H9 (cell line): ENCODE results near the gene AKT1. TPM values are rescaled to one million over a fixed set of nuclear protein-coding genes. Genes with fewer than 3 reads are reported as not detected.
A peak's percentile ranks its signal among the peaks of the same experiment; 100 is the strongest.

ENCODE experiments used
- DNase-seq: peaks from one replicate; pipeline ENCODE4 v3.0.0-alpha.2; 2017
- H2AFZ ChIP-seq: one replicate; pipeline ENCODE4 v1.6.1; 2013; ENCODE audit warnings: mild to moderate bottlenecking, low read length, control low read depth, moderate library complexity
- H2AK5ac ChIP-seq: 2 replicates; pipeline ENCODE4 v1.6.1; 2013; ENCODE audit warnings: low read length, control low read depth, mixed read lengths; ENCODE audit not compliant: insufficient read length
- H2BK120ac ChIP-seq: one replicate; pipeline ENCODE4 v1.6.1; 2013; ENCODE audit warnings: low read depth, mild to moderate bottlenecking, low read length, control low read depth, inconsistent platforms; ENCODE audit not compliant: poor library complexity, severe bottlenecking
- H2BK12ac ChIP-seq: 2 replicates; pipeline ENCODE4 v1.6.1; 2013; ENCODE audit warnings: low read length, control low read depth, mixed read lengths, low read depth; ENCODE audit not compliant: insufficient read length
- H2BK15ac ChIP-seq: 2 replicates; pipeline ENCODE4 v1.6.1; 2013; ENCODE audit warnings: low read depth, low read length, control low read depth
- H2BK20ac ChIP-seq: one replicate; pipeline ENCODE4 v1.6.1; 2013; ENCODE audit warnings: low read depth, mild to moderate bottlenecking, low read length, control low read depth, inconsistent platforms; ENCODE audit not compliant: poor library complexity, severe bottlenecking
- H2BK5ac ChIP-seq: 2 replicates; pipeline ENCODE4 v1.6.1; 2013; ENCODE audit warnings: low read length, control low read depth, mixed read lengths; ENCODE audit not compliant: insufficient read length
- H3K14ac ChIP-seq: 2 replicates; pipeline ENCODE4 v1.6.1; 2013; ENCODE audit warnings: low read length, control low read depth; ENCODE audit not compliant: insufficient read depth
- H3K18ac ChIP-seq: 2 replicates; pipeline ENCODE4 v1.6.1; 2013; ENCODE audit warnings: low read depth, mild to moderate bottlenecking, mixed read lengths, low read length, control low read depth; ENCODE audit not compliant: insufficient read length
- H3K23ac ChIP-seq: 2 replicates; pipeline ENCODE4 v1.6.1; 2013; ENCODE audit warnings: low read length, control low read depth, mixed read lengths, low read depth; ENCODE audit not compliant: insufficient read length
- H3K23me2 ChIP-seq: 2 replicates; pipeline ENCODE4 v1.6.1; 2013; ENCODE audit warnings: low read depth, mild to moderate bottlenecking, mixed read lengths, low read length, control low read depth; ENCODE audit not compliant: insufficient read length, poor library complexity, severe bottlenecking
- H3K27ac ChIP-seq: 2 replicates; pipeline ENCODE4 v1.5.1; 2013; ENCODE audit warnings: low read length, control low read depth, mixed read lengths, low read depth; ENCODE audit not compliant: insufficient read length
- H3K27me3 ChIP-seq: 2 replicates; pipeline ENCODE4 v1.6.1; 2013; ENCODE audit warnings: low read length, control low read depth, inconsistent platforms; ENCODE audit not compliant: insufficient read depth
- H3K4ac ChIP-seq: 2 replicates; pipeline ENCODE4 v1.6.1; 2013; ENCODE audit warnings: low read depth, mild to moderate bottlenecking, control low read depth, inconsistent platforms, low read length, moderate library complexity
- H3K4me1 ChIP-seq: 2 replicates; pipeline ENCODE4 v1.6.1; 2013; ENCODE audit warnings: low read length, control low read depth, inconsistent platforms; ENCODE audit not compliant: insufficient read depth
- H3K4me2 ChIP-seq: 2 replicates; pipeline ENCODE4 v1.6.1; 2013; ENCODE audit warnings: low read length, control low read depth, mixed read lengths; ENCODE audit not compliant: insufficient read length, insufficient read depth
- H3K56ac ChIP-seq: 2 replicates; pipeline ENCODE4 v1.6.1; 2013; ENCODE audit warnings: low read depth, mild to moderate bottlenecking, mixed read lengths, low read length, control low read depth; ENCODE audit not compliant: insufficient read length
- H3K79me1 ChIP-seq: 2 replicates; pipeline ENCODE4 v1.6.1; 2013; ENCODE audit warnings: low read depth, mild to moderate bottlenecking, moderate library complexity, low read length, control low read depth, inconsistent platforms; ENCODE audit not compliant: insufficient read depth, poor library complexity, severe bottlenecking
- H3K79me2 ChIP-seq: 2 replicates; pipeline ENCODE4 v1.6.1; 2013; ENCODE audit warnings: low read length, control low read depth, inconsistent platforms; ENCODE audit not compliant: insufficient read depth
- H3K9ac ChIP-seq: 2 replicates; pipeline ENCODE4 v1.6.1; 2013; ENCODE audit warnings: low read length, control low read depth, mixed read lengths; ENCODE audit not compliant: insufficient read length; ENCODE audit errors: extremely low read depth
- H3K9me3 ChIP-seq: one replicate; pipeline ENCODE4 v1.6.1; 2013; ENCODE audit warnings: low read depth, low read length, inconsistent platforms; ENCODE audit not compliant: control insufficient read depth
- H3T11ph ChIP-seq: one replicate; pipeline ENCODE4 v1.6.1; 2013; ENCODE audit warnings: mild to moderate bottlenecking, low read length, control low read depth, inconsistent platforms
- H4K20me1 ChIP-seq: one replicate; pipeline ENCODE4 v1.6.1; 2013; ENCODE audit not compliant: control insufficient read depth, insufficient read length, insufficient read depth
- H4K5ac ChIP-seq: 2 replicates; pipeline ENCODE4 v1.6.1; 2013; ENCODE audit warnings: low read depth, mild to moderate bottlenecking, mixed read lengths, low read length, control low read depth; ENCODE audit not compliant: insufficient read length
- H4K8ac ChIP-seq: replicated peaks from 2 replicates; pipeline ENCODE4 v1.6.1; 2013; ENCODE audit warnings: low read length, control low read depth, mixed read lengths, low read depth; ENCODE audit not compliant: insufficient read length
- H4K91ac ChIP-seq: 2 replicates; pipeline ENCODE4 v1.6.1; 2013; ENCODE audit warnings: low read depth, mild to moderate bottlenecking, moderate library complexity, mixed read lengths, low read length, control low read depth; ENCODE audit not compliant: insufficient read length
- H3K27ac Mint-ChIP-seq, 3 experiments: 2 replicates in 2 of 3; 3 replicates in 1 of 3; pipeline ENCODE4 v1.8.0; 2020 to 2021; ENCODE audit warnings: mixed read lengths in 3 of 3, mild to moderate bottlenecking in 1 of 3, moderate library complexity in 1 of 3
- H3K27me3 Mint-ChIP-seq: 2 replicates; pipeline ENCODE4 v1.8.0; 2021; ENCODE audit warnings: low read depth, mild to moderate bottlenecking, moderate library complexity, mixed read lengths
- H3K36me3 Mint-ChIP-seq, 3 experiments: 2 replicates in 2 of 3; 3 replicates in 1 of 3; pipeline ENCODE4 v1.8.0; 2020 to 2021; ENCODE audit warnings: low read depth in 3 of 3, mixed read lengths in 3 of 3; ENCODE audit not compliant: insufficient read depth in 1 of 3
- H3K4me1 Mint-ChIP-seq, 2 experiments: 2 replicates each; pipeline ENCODE4 v1.8.0; 2020; ENCODE audit warnings: mixed read lengths in 2 of 2
- H3K4me3 Mint-ChIP-seq, 2 experiments: 2 replicates in 1 of 2; 3 replicates in 1 of 2; pipeline ENCODE4 v1.8.0; 2020 to 2021; ENCODE audit warnings: mild to moderate bottlenecking in 2 of 2, mixed read lengths in 2 of 2, moderate library complexity in 1 of 2
- H3K9me3 Mint-ChIP-seq, 2 experiments: 2 replicates in 1 of 2; 3 replicates in 1 of 2; pipeline ENCODE4 v1.8.0; 2020; ENCODE audit warnings: mild to moderate bottlenecking in 2 of 2, mixed read lengths in 2 of 2, moderate library complexity in 1 of 2
- CTCF ChIP-seq: fragments of 200-600 bp; sonication (generic); conservative IDR thresholded peaks from 3 replicates; pipeline ENCODE4 v1.8.0; 2021; ENCODE audit warnings: antibody characterized with exemption, mild to moderate bottlenecking
- WGBS: extraction: QIAGEN DNeasy Blood & Tissue Kit; methylation state at CpG from one replicate; pipeline ENCODE4 v1.1.7; 2013; ENCODE audit warnings: missing lambda C conversion rate, low lambda C conversion rate, mixed read lengths; ENCODE audit not compliant: insufficient read length; ENCODE audit errors: extremely low coverage; 5-methylcytosine and 5-hydroxymethylcytosine counted together
- total RNA-seq: library from RNA; stranded (reverse); gene quantifications from 2 replicates; pipeline ENCODE4 v1.2.1, GENCODE V29; 2021

Gene AKT1
- total RNA-seq, 1 experiment from 2014 or later: 101 TPM

GRCh38 chr14:104741108-104741802 lies 54.3 kb downstream of the AKT1 start:
- no peak overlapping the region for H3K4me2 ChIP-seq
- H2BK15ac ChIP-seq: no peak overlapping the region
- no peak for DNase-seq
- H2BK12ac ChIP-seq: no peak overlapping the region
- no peak overlapping the region for H3K27ac ChIP-seq
- H2AK5ac ChIP-seq: no peak overlapping the region
- no peaks in the 10 kb centered on the region for H3K79me1 ChIP-seq
- peaks cover 14% of the 10 kb centered on the region for H3K27me3 Mint-ChIP-seq
- no peak overlapping the region for H3K9ac ChIP-seq
- H3K4ac ChIP-seq: no peak overlapping the region
- no peaks in the 10 kb centered on the region for H3K9me3 Mint-ChIP-seq
- no peaks in the 10 kb centered on the region for H3K27me3 ChIP-seq
- H3K4me3 Mint-ChIP-seq: no peak overlapping the region
- H2BK120ac ChIP-seq: no peak overlapping the region
- no CpG with 5 or more reads among the region's 29 CpGs for WGBS
- H3K9me3 ChIP-seq: no peaks in the 10 kb centered on the region
- TF ChIP-seq CTCF: no peak
- H4K20me1 ChIP-seq: no peaks in the 10 kb centered on the region
- H3K4me1 Mint-ChIP-seq: no peaks in the 10 kb centered on the region
- H2AFZ ChIP-seq: no peak overlapping the region
- peak overlapping the region in 1 of 3 experiments; percentile 74; a peak in 2 of 7 replicates for H3K27ac Mint-ChIP-seq
- H4K5ac ChIP-seq: no peak overlapping the region
- H3K18ac ChIP-seq: no peak overlapping the region
- no peaks in the 10 kb centered on the region for H3K4me1 ChIP-seq
- H3T11ph ChIP-seq: no peak overlapping the region
- no peak overlapping the region for H4K8ac ChIP-seq
- H3K56ac ChIP-seq: no peak overlapping the region
- no peak overlapping the region for H2BK20ac ChIP-seq
- no peak overlapping the region for H3K14ac ChIP-seq
- no peaks in the 10 kb centered on the region for H3K23me2 ChIP-seq
- H3K23ac ChIP-seq: no peak overlapping the region
- no peak overlapping the region for H2BK5ac ChIP-seq
- H4K91ac ChIP-seq: no peak overlapping the region
- no peaks in the 10 kb centered on the region for H3K79me2 ChIP-seq
- H3K36me3 Mint-ChIP-seq: peaks cover 3 to 22% (median 4%) of the 10 kb centered on the region in 3 experiments; a peak in 6 of 7 replicates
